GM10847 (cell line): ENCODE results near the gene DNAJC1.

Source experiments
- POLR2A ChIP-seq: IDR thresholded peaks from 2 replicates; pipeline ENCODE4 v1.6.1; 2011; ENCODE audit not compliant: insufficient read length; ENCODE audit errors: extremely low read depth

DNAJC1 gene

GRCh38 chr10:22003177-22003963 lies at the start of gene DNAJC1:
TSS of gene DNAJC1 (minus strand) at chr10:22003730. CDS start at chr10:22003434, 296 bp downstream.
- TF ChIP-seq POLR2A: peak; percentile 58

- TF ChIP-seq POLR2A: no peak
Observed at GRCh38 chr10:22053048-22053447, 49.5 kb upstream of the DNAJC1 start.

- no peak for TF ChIP-seq POLR2A
Observed at GRCh38 chr10:22049635-22050034, 46.1 kb upstream of the DNAJC1 start.

- no peak for TF ChIP-seq POLR2A
Observed at GRCh38 chr10:22047812-22048211, 44.3 kb upstream of the DNAJC1 start.

GRCh38 chr10:22043327-22043633 lies 39.8 kb upstream of the DNAJC1 start:
- TF ChIP-seq POLR2A: no peak

GRCh38 chr10:22042557-22043326 lies 39.2 kb upstream of the DNAJC1 start:
- no peak for TF ChIP-seq POLR2A

- no peak for TF ChIP-seq POLR2A
Observed at GRCh38 chr10:22034333-22034732, 30.8 kb upstream of the DNAJC1 start.

- TF ChIP-seq POLR2A: no peak
Observed at GRCh38 chr10:22030421-22030820, 26.9 kb upstream of the DNAJC1 start.

GRCh38 chr10:22029445-22030236 lies 26.1 kb upstream of the DNAJC1 start:
- TF ChIP-seq POLR2A: no peak

GRCh38 chr10:22027364-22028238 lies 24.1 kb upstream of the DNAJC1 start:
- TF ChIP-seq POLR2A: no peak

GRCh38 chr10:22026287-22026686 lies 22.8 kb upstream of the DNAJC1 start:
- no peak for TF ChIP-seq POLR2A

- TF ChIP-seq POLR2A: no peak
Observed at GRCh38 chr10:22023508-22023907, 20.0 kb upstream of the DNAJC1 start.

GRCh38 chr10:22022257-22023032 lies 18.9 kb upstream of the DNAJC1 start:
- TF ChIP-seq POLR2A: no peak
